Stimulated activated CD4-positive, alpha-beta T cell treated with anti-CD3 and anti-CD28 coated beads, TNF-alpha, amount 100 ng/mL, for 4 hours (primary cell): ENCODE results near the gene LMX1B.
"Not testable (repeated sequence)": the region's sequence is repeated elsewhere in the genome, so short reads cannot be mapped to it uniquely, and the experiment has no call there.

Source experiments
- DNase-seq, 3 experiments: peaks; one replicate each; pipeline ENCODE4 v3.0.0-alpha.2; 2020; ENCODE audit warnings: low read depth in 3 of 3

LMX1B gene

GRCh38 chr9:126613651-126614050 lies at the start of gene LMX1B:
Gene LMX1B (plus strand): TSS chr9:126613928. CDS start chr9:126614450, 522 bp downstream.
- no peak for DNase-seq

DNA sequence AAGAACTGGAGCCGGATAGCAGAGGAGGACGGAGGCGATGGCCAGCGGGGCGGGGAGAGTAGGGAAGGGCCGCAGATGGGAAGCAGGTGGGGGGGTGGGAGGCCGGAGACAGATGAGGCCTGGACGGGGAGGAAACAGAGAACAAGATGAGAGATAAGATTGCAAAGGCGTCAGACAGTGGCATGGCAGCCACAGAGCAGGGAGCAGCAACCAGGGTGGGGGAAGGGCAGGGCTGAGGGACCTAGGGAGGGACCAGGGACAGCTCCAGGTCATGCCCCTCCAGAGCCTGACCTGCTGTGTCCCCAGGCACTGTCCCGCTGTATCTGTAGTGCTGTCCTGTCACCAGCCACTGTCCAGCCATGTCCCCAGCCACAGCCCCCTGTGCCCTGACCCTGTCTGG lies 49.6 kb upstream of the LMX1B start:
- DNase-seq: no peak

- no peak for DNase-seq
Measured at GRCh38 chr9:126564716-126565115, 49.0 kb upstream of the LMX1B start.

DNA sequence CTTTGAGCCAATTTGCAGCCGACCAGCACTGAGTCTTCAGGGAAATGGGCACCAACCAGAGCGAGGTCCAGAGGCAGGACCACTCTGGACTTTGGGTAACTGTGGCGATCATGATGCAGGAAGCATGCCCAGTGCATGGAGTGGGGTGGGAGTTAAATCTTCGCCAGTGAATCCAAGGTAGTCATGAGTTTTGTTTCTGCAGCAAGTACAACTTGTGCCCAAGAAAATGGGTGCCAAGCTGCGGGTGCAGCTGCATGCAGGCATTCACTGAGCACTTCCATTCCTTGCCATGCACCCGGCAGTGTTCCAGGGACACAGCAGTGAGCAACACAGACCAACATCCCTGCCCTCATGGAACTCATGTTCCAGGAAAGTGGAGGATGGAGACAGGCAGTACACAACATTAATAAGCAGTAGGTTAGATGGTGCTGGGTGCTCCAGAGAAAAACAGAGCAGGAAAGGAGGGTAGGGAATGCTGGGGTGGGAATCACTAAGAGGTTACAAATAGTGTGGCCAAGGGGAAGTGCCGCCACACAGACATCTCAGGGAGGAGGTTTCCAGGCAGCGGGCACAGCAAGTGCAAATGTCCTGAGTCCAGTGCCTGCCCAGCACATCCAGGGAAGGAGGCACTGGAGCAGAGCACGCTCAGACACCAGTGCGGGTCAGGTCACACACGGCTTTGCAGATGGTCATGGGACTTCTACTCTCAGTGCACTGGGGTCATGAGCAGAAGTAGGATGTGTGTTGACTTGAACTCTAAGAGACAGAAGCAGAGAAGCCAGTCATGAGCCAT lies 48.2 kb upstream of the LMX1B start:
- DNase-seq: no peak

- DNase-seq: no peak
Measured at GRCh38 chr9:126569036-126569435, 44.7 kb upstream of the LMX1B start.

DNA sequence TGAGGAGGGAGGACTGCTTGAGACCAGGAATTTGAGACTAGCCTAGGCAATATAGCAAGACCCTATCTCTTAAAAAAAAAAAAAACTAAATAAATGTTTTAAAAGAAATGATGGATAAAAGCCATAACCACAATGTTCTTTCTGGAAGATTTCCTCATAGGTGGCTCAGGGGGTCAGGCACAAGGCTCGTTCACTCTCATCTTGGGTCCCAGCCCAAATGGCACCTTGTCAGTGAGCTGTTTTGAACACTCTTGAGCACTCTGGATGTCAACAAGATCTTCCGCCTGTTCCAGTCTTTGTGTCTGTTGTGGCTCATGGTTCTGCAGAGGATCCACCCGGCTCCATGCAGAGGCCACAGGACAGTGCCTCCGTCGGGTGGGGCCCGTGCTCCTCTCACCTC lies 35.7 kb upstream of the LMX1B start:
- DNase-seq: no peak

DNA sequence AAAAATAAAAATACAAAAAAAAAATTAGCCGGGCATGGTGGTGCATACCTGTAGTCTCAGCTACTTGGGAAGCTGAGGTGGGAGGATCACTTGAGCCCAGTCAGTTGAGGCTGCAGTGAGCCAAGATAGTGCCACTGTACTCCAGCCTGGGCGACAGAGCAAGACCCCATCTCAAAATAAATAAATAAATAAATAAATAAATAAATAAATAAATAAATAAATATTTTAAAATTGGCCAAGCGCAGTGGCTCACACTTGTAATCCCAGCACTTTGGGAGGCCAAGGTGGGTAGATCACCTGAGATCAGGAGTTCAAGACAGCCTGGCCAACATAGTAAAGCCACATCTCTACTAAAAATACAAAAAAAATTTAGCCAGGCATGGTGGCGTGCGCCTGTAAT lies 33.4 kb upstream of the LMX1B start:
- DNase-seq: not testable (repeated sequence)

GRCh38 chr9:126581893-126582292 lies 31.8 kb upstream of the LMX1B start:
- no peak for DNase-seq

GRCh38 chr9:126582427-126582826 lies 31.3 kb upstream of the LMX1B start:
- DNase-seq: no peak

DNA sequence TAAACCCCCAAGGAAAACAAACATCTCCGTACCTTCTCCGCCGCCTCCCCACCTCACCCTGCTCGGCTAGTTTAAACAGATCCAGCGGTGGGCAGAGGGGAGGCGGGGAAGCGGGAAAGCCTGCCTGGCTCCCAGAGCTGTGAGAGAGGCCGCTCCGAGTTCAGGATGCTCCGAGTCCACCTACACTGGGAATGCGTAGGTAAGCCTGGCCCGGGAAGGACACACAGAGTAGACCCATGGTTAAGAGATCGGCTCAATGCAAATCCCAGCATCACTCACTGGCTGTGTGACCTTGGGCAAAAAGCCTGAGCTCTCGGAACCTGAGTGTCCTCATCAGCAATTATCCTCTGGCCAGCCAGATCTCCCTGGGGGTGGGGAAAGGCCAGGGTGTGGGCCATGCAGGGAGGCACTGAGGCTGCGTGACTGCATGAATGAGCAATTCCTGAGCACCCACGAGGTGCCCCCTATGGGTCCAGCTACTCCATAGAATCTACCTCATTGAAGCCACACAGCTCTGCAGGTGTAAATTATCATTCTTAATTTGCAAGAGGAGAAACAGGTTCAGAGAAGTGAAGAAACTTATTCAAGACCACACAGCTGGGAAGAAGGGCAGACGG lies 30.5 kb upstream of the LMX1B start:
- no peak for DNase-seq

GRCh38 chr9:126584611-126585010 lies 29.1 kb upstream of the LMX1B start:
- no peak for DNase-seq

- no peak for DNase-seq
Measured at GRCh38 chr9:126586236-126586635, 27.5 kb upstream of the LMX1B start.

GRCh38 chr9:126587187-126588185 lies 26.2 kb upstream of the LMX1B start:
- no peak for DNase-seq

GRCh38 chr9:126588491-126589168 lies 25.1 kb upstream of the LMX1B start:
- no peak for DNase-seq

DNA sequence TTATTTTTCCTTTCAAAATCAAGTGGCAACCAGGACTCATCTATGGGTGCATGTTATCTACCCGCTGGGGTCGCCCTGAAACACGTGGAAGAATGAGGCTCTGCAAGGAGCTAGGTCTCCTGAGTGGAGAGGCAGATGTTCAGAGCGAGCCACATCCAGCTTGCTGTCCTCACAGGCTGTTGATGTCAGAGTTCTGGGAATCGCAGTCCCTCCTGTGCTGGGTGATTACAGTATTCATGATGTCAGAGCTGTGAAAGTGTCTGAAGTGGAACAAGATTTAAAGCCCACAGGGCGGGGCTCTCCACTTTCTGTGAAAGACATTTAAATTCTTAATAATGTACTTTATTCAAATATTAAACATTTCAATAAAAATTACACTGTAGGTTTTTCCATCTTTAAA lies 24.4 kb upstream of the LMX1B start:
- no peak for DNase-seq

- DNase-seq: no peak
Measured at GRCh38 chr9:126591083-126591482, 22.6 kb upstream of the LMX1B start.

- DNase-seq: no peak
Measured at GRCh38 chr9:126591922-126592321, 21.8 kb upstream of the LMX1B start.

- no peak for DNase-seq
Measured at GRCh38 chr9:126592461-126592860, 21.3 kb upstream of the LMX1B start.

GRCh38 chr9:126595982-126596381 lies 17.7 kb upstream of the LMX1B start:
- no peak for DNase-seq

- DNase-seq: no peak
Measured at GRCh38 chr9:126599047-126599650, 14.6 kb upstream of the LMX1B start.
